PC-3 (cell line): ENCODE results near the gene GIT2. TPM values are rescaled to one million over a fixed set of nuclear protein-coding genes. Genes with fewer than 3 reads are reported as not detected.

Experiments used
- ATAC-seq: fragments of 200-7000 bp; cut with Tn5 transposase; 2 replicates; pipeline ENCODE4 v1.9.1; 2020; ENCODE audit warnings: mild to moderate bottlenecking, moderate library complexity
- BruUV-seq: library from RNA; stranded (reverse); fragments of 400-500 nt; replicated peaks from 2 replicates; lab custom pipeline; 2021; lab: Mats Ljungman, UMichigan
- CTCF ChIA-PET: fragments of 300-600 bp; sonication (Branson Sonifier 250); formaldehyde crosslinking; loops from one replicate; lab custom pipeline; 2022; ENCODE audit warnings: antibody characterized with exemption; lab: Charles Lee
- POLR2A ChIA-PET: fragments of 300-600 bp; sonication (Branson Sonifier 250); formaldehyde crosslinking; loops from one replicate; lab custom pipeline; 2022; ENCODE audit warnings: antibody characterized with exemption; ENCODE audit not compliant: unreplicated experiment; lab: Charles Lee
- DNase-seq: peaks from one replicate; pipeline ENCODE4 v3.0.0-alpha.2; 2015
- H2AFZ ChIP-seq: fragments of 300-600 bp; sonication (generic); 2 replicates; pipeline ENCODE4 v1.6.0; 2016; ENCODE audit warnings: antibody characterized with exemption, low read length
- H3F3A ChIP-seq: fragments of 300-600 bp; sonication (generic); one replicate; pipeline ENCODE4 v1.6.0; 2017; ENCODE audit warnings: antibody characterized with exemption, low read length, control low read depth, mild to moderate bottlenecking; ENCODE audit not compliant: unreplicated experiment
- H3K27ac ChIP-seq: fragments of 300-600 bp; sonication (generic); 2 replicates; pipeline ENCODE4 v1.5.1; 2016; ENCODE audit warnings: mild to moderate bottlenecking, low read length
- H3K27me3 ChIP-seq: fragments of 300-600 bp; sonication (generic); 2 replicates; pipeline ENCODE4 v1.6.1; 2016; ENCODE audit warnings: low read length, mixed read lengths
- H3K36me3 ChIP-seq: fragments of 300-600 bp; sonication (generic); 2 replicates; pipeline ENCODE4 v1.6.1; 2016; ENCODE audit warnings: low read depth, mixed run types, low read length, mixed read lengths
- H3K4me1 ChIP-seq: fragments of 300-600 bp; sonication (generic); 2 replicates; pipeline ENCODE4 v1.5.1; 2016; ENCODE audit warnings: low read length; ENCODE audit not compliant: insufficient read depth
- H3K4me2 ChIP-seq: fragments of 300-600 bp; sonication (generic); 2 replicates; pipeline ENCODE4 v1.6.0; 2016; ENCODE audit warnings: low read length
- H3K4me3 ChIP-seq: fragments of 300-600 bp; sonication (generic); 2 replicates; pipeline ENCODE4 v1.5.1; 2016; ENCODE audit warnings: mild to moderate bottlenecking, low read length, mixed read lengths
- H3K79me2 ChIP-seq: fragments of 300-600 bp; sonication (generic); 2 replicates; pipeline ENCODE4 v1.6.1; 2017; ENCODE audit warnings: low read length, mixed read lengths
- H3K9ac ChIP-seq: fragments of 300-600 bp; sonication (generic); 2 replicates; pipeline ENCODE4 v1.6.0; 2016; ENCODE audit warnings: mild to moderate bottlenecking, low read length
- H3K9me2 ChIP-seq: fragments of 300-600 bp; sonication (generic); replicated peaks from 2 replicates; pipeline ENCODE4 v1.6.1; 2016; ENCODE audit warnings: mixed run types, low read length, mixed read lengths
- H3K9me3 ChIP-seq: fragments of 300-600 bp; sonication (generic); 2 replicates; pipeline ENCODE4 v1.6.1; 2016; ENCODE audit warnings: low read length, mixed read lengths
- H4K20me1 ChIP-seq: fragments of 300-600 bp; sonication (generic); 2 replicates; pipeline ENCODE4 v1.6.1; 2016; ENCODE audit warnings: low read length, mixed read lengths
- EZH2 ChIP-seq: fragments of 300-600 bp; sonication (generic); IDR thresholded peaks from one replicate; pipeline ENCODE4 v1.6.1; 2017; ENCODE audit warnings: antibody characterized with exemption, mild to moderate bottlenecking, low read length; ENCODE audit not compliant: unreplicated experiment
- EZH2phosphoT487 ChIP-seq: fragments of 300-600 bp; sonication (generic); IDR thresholded peaks from 2 replicates; pipeline ENCODE4 v1.6.1; 2018; ENCODE audit warnings: mild to moderate bottlenecking, antibody characterized with exemption, low read length, borderline replicate concordance
- intact Hi-C: fragments of 100-400 bp; cut with micrococcal nuclease; formaldehyde crosslinking; loops from 2 replicates; pipeline ENCODE4 v1.9.0; 2023
- total RNA-seq: library from RNA; depleted of rRNA; stranded (reverse); fragments of >200 nt; gene quantifications from 2 replicates; pipeline ENCODE4 v1.2.3, GENCODE V29; 2014
- TF ChIP-seq, protein P1 (sequence below): fragments of 300-600 bp; sonication (generic); conservative IDR thresholded peaks from 2 replicates; pipeline ENCODE4 v1.5.1; 2017; ENCODE audit warnings: antibody characterized with exemption, low read depth, mild to moderate bottlenecking, low read length

The GIT2 gene
- total RNA-seq, 1 experiment from 2014 or later: 26.8 TPM

GRCh38 chr12:109921982-109922381, 74.2 kb downstream of the GIT2 start:
- Histone ChIP-seq H3K36me3 (peaks cover 11% of the 10 kb centered on the region; the same call in 1 of the 2 replicates), H3K9me3 (no peaks in the 10 kb centered on the region), H4K20me1 (no peaks in the 10 kb centered on the region), H3K9ac (no peak overlapping the region), H3F3A (no peaks in the 10 kb centered on the region), H3K4me1 (no peaks in the 10 kb centered on the region), H3K4me3 (no peak overlapping the region), H3K27me3 (no peaks in the 10 kb centered on the region), H3K79me2 (no peaks in the 10 kb centered on the region), H3K4me2 (no peak overlapping the region), H3K27ac (no peak overlapping the region), H2AFZ (no peak overlapping the region), H3K9me2 (no peaks in the 10 kb centered on the region)
- ATAC-seq: no peak
- BruUV-seq: no TSS peak
- TF ChIP-seq, protein P1, sequence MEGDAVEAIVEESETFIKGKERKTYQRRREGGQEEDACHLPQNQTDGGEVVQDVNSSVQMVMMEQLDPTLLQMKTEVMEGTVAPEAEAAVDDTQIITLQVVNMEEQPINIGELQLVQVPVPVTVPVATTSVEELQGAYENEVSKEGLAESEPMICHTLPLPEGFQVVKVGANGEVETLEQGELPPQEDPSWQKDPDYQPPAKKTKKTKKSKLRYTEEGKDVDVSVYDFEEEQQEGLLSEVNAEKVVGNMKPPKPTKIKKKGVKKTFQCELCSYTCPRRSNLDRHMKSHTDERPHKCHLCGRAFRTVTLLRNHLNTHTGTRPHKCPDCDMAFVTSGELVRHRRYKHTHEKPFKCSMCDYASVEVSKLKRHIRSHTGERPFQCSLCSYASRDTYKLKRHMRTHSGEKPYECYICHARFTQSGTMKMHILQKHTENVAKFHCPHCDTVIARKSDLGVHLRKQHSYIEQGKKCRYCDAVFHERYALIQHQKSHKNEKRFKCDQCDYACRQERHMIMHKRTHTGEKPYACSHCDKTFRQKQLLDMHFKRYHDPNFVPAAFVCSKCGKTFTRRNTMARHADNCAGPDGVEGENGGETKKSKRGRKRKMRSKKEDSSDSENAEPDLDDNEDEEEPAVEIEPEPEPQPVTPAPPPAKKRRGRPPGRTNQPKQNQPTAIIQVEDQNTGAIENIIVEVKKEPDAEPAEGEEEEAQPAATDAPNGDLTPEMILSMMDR: no peak
- no peak for TF ChIP-seq EZH2
- no peak for DNase-seq
- intact Hi-C loops: no loop called here
- CTCF ChIA-PET: no interaction called here
- POLR2A ChIA-PET: interaction anchor here (0.6 kb wide), 1 partner anchor 974 kb away, joined by 4 read pairs; no protein-coding TSS in a partner anchor

GRCh38 chr12:109920261-109920780, 75.8 kb downstream of the GIT2 start:
- Histone ChIP-seq H2AFZ (no peak overlapping the region), H3K9me3 (no peaks in the 10 kb centered on the region), H3K4me1 (no peaks in the 10 kb centered on the region), H3K36me3 (peaks cover 26% of the 10 kb centered on the region; the same call in 1 of the 2 replicates), H3K9ac (no peak overlapping the region), H3K27ac (no peak overlapping the region), H3K27me3 (no peaks in the 10 kb centered on the region), H3K9me2 (no peaks in the 10 kb centered on the region), H3F3A (no peaks in the 10 kb centered on the region), H3K4me2 (no peak overlapping the region), H4K20me1 (no peaks in the 10 kb centered on the region), H3K79me2 (no peaks in the 10 kb centered on the region), H3K4me3 (no peak overlapping the region)
- TF ChIP-seq EZH2phosphoT487 (no peak), EZH2 (no peak)
- TF ChIP-seq, protein P1: no peak
- intact Hi-C loops: no loop called here
- CTCF ChIA-PET: no interaction called here
- POLR2A ChIA-PET: no interaction called here
- DNase-seq (no peak), ATAC-seq (no peak)
- BruUV-seq: no TSS peak

DNA sequence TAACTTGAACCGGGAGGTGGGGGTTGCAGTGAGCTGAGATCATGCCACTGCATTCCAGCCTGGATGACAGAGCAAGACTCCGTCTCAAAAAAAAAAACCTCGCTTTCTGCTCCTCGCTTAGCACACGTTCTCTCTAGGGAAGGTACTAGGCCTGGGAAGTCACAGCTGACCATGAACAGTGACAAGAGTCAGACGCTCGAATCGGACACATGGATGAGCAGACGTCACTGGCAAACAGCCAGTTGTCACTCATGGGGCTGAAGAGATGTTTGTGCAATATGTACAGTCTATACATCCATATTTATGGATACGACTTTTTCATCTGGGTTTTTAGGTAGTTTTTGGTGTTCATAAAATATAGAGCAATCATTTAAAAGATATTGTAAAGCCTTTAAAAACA, 76.7 kb downstream of the GIT2 start:
- no peaks in the 10 kb centered on the region for H3K9me2 ChIP-seq
- BruUV-seq: no TSS peak
- no peak for DNase-seq
- CTCF ChIA-PET: no interaction called here
- H3K4me2 ChIP-seq: no peak overlapping the region
- intact Hi-C loops: no loop called here
- H3K27ac ChIP-seq: no peak overlapping the region
- no peak overlapping the region for H3K4me3 ChIP-seq
- no peaks in the 10 kb centered on the region for H4K20me1 ChIP-seq
- H3K27me3 ChIP-seq: no peaks in the 10 kb centered on the region
- H3K9me3 ChIP-seq: no peaks in the 10 kb centered on the region
- peaks cover 33% of the 10 kb centered on the region; the same call in 1 of the 2 replicates for H3K36me3 ChIP-seq
- ATAC-seq: no peak
- TF ChIP-seq EZH2 (no peak), EZH2phosphoT487 (no peak)
- TF ChIP-seq, protein P1: no peak
- POLR2A ChIA-PET: no interaction called here
- no peaks in the 10 kb centered on the region for H3F3A ChIP-seq
- H2AFZ ChIP-seq: no peak overlapping the region
- H3K9ac ChIP-seq: no peak overlapping the region
- H3K79me2 ChIP-seq: no peaks in the 10 kb centered on the region
- no peaks in the 10 kb centered on the region for H3K4me1 ChIP-seq
